ENCODE results near the gene RHOV. TPM values are rescaled to one million over a fixed set of nuclear protein-coding genes. Genes with fewer than 3 reads are reported as not detected.

RHOV gene
- polyA plus RNA-seq, 1 of the 3 experiments (the other 2 are of a cell fraction), result 0.62 TPM

DNA sequence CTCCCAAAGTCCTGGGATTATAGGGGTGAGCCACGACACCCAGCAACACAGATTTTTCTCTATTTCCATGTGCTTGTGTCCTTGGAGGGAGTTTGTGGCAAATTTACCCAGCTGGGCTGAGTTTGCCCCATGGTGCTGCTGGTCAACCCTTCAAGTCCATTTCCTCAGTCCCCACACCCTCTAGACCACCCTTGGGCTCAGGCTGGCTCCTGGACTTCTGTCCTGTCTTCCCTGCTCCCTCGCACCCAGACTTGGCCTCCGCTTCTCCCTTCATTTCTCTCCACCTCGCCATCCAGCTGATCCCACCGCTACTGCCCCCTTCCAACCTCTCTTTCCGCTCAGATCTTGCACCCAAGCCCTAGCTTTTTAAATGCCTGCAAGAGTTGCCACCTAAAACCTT is 7.3 kb upstream of the RHOV start:
- DNase-seq, result no peak
- H3K9me3 ChIP-seq, result no peaks in the 10 kb centered on the region
- CTCF ChIA-PET, result interaction anchor here (0.8 to 3.4 kb wide), 6 partner anchors 8 to 49 kb away, joined by 3 to 24 read pairs (median 6); partner anchors contain the start of gene VPS18
- 88% methylated on average over 6 of the region's 6 CpGs for WGBS (ENCODE audit: low lambda C conversion rate)
- no peak overlapping the region for H3K4me2 ChIP-seq
- H3K4me3 ChIP-seq (ENCODE audit: low read depth in 2 of 2, low read length in 1 of 2), result no peak overlapping the region
- H3K36me3 ChIP-seq (replicated peaks in 1 of 2; ENCODE audit: control insufficient read depth in 1 of 2, insufficient read depth in 2 of 2, low read length in 1 of 2), result no peaks in the 10 kb centered on the region
- no peak overlapping the region for H2AFZ ChIP-seq (ENCODE audit: low read depth)
- no peaks in the 10 kb centered on the region for H3K4me1 ChIP-seq (ENCODE audit: control insufficient read depth in 1 of 2, insufficient read depth in 2 of 2, low read depth in 1 of 2, low read length in 1 of 2)
- no peak overlapping the region for H3K27ac ChIP-seq (ENCODE audit: low read depth in 2 of 2, low read length in 1 of 2)
- TF ChIP-seq JUND (IDR thresholded peaks at IDR 0.05) (no peak), GABPA (IDR thresholded peaks at IDR 0.05; ENCODE audit: low read depth) (no peak), NFIC (IDR thresholded peaks at IDR 0.05; ENCODE audit: borderline replicate concordance) (no peak), FOSL2 (IDR thresholded peaks at IDR 0.05; ENCODE audit: borderline replicate concordance, low read depth) (no peak), IRF3 (IDR thresholded peaks at IDR 0.05; ENCODE audit: low read depth, low read length) (no peak), ELF1 (IDR thresholded peaks at IDR 0.05) (no peak), EZH2phosphoT487 (IDR thresholded peaks at IDR 0.05; ENCODE audit: borderline replicate concordance, low read depth) (no peak)
- TF ChIP-seq, protein P1, sequence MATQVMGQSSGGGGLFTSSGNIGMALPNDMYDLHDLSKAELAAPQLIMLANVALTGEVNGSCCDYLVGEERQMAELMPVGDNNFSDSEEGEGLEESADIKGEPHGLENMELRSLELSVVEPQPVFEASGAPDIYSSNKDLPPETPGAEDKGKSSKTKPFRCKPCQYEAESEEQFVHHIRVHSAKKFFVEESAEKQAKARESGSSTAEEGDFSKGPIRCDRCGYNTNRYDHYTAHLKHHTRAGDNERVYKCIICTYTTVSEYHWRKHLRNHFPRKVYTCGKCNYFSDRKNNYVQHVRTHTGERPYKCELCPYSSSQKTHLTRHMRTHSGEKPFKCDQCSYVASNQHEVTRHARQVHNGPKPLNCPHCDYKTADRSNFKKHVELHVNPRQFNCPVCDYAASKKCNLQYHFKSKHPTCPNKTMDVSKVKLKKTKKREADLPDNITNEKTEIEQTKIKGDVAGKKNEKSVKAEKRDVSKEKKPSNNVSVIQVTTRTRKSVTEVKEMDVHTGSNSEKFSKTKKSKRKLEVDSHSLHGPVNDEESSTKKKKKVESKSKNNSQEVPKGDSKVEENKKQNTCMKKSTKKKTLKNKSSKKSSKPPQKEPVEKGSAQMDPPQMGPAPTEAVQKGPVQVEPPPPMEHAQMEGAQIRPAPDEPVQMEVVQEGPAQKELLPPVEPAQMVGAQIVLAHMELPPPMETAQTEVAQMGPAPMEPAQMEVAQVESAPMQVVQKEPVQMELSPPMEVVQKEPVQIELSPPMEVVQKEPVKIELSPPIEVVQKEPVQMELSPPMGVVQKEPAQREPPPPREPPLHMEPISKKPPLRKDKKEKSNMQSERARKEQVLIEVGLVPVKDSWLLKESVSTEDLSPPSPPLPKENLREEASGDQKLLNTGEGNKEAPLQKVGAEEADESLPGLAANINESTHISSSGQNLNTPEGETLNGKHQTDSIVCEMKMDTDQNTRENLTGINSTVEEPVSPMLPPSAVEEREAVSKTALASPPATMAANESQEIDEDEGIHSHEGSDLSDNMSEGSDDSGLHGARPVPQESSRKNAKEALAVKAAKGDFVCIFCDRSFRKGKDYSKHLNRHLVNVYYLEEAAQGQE (IDR thresholded peaks at IDR 0.05; ENCODE audit: low read depth, low read length), result no peak
- H4K20me1 ChIP-seq (ENCODE audit: insufficient read depth), result no peaks in the 10 kb centered on the region
- POLR2A ChIA-PET, result no interaction called here
- H3K79me2 ChIP-seq (ENCODE audit: insufficient read depth), result no peaks in the 10 kb centered on the region
- no peak overlapping the region for H3K9ac ChIP-seq
- H3K9me2 ChIP-seq, result no peaks in the 10 kb centered on the region
- H3F3A ChIP-seq (replicated peaks; ENCODE audit: insufficient read depth), result no peaks in the 10 kb centered on the region
- H3K27me3 ChIP-seq (ENCODE audit: insufficient read depth), result no peaks in the 10 kb centered on the region

DNA sequence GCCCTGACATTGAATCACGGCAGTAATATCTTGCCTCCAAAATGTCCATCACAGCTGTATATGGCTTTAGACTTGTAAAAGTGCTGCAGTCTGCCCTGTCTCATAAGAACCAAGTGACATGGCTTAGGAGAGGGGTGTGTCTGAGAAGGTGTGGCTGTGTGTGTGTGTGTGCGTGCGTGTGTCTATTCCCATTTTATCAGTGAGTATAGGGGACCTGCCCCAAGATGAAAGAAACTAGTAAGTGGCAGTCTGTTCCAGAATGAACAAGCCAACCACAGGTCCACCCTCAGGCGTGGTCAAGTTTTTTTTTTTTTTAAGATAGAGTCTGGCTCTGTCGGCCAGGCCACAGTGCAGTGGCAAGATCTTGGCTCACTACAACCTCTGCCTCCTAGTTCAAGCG is 5.6 kb upstream of the RHOV start:
- Histone ChIP-seq H3K9me3 (no peaks in the 10 kb centered on the region), H4K20me1 (ENCODE audit: insufficient read depth) (no peaks in the 10 kb centered on the region), H2AFZ (ENCODE audit: low read depth) (no peak overlapping the region), H3K4me2 (no peak overlapping the region), H3K36me3 (replicated peaks in 1 of 2; ENCODE audit: control insufficient read depth in 1 of 2, insufficient read depth in 2 of 2, low read length in 1 of 2) (no peaks in the 10 kb centered on the region), H3K27ac (ENCODE audit: low read depth in 2 of 2, low read length in 1 of 2) (no peak overlapping the region), H3K4me1 (ENCODE audit: control insufficient read depth in 1 of 2, insufficient read depth in 2 of 2, low read depth in 1 of 2, low read length in 1 of 2) (no peaks in the 10 kb centered on the region), H3F3A (replicated peaks; ENCODE audit: insufficient read depth) (no peaks in the 10 kb centered on the region), H3K4me3 (ENCODE audit: low read depth in 2 of 2, low read length in 1 of 2) (no peak overlapping the region), H3K27me3 (ENCODE audit: insufficient read depth) (no peaks in the 10 kb centered on the region), H3K9ac (no peak overlapping the region), H3K9me2 (no peaks in the 10 kb centered on the region), H3K79me2 (ENCODE audit: insufficient read depth) (no peaks in the 10 kb centered on the region)
- 82% methylated on average over 5 of the region's 6 CpGs for WGBS (ENCODE audit: low lambda C conversion rate)
- ChIA-PET POLR2A (no interaction called here), CTCF (interaction anchor here (3.4 to 11.1 kb wide), 2 partner anchors 12 to 15 kb away, joined by 16 to 69 read pairs; partner anchors contain the start of gene VPS18)
- DNase-seq, result no peak
- no peak for TF ChIP-seq TEAD4 (IDR thresholded peaks at IDR 0.05; ENCODE audit: borderline replicate concordance, insufficient read depth)
- no peak for TF ChIP-seq USF2 (IDR thresholded peaks at IDR 0.05; ENCODE audit: borderline replicate concordance, low read depth, low read length)
- TF ChIP-seq RAD21 (IDR thresholded peaks at IDR 0.05; ENCODE audit: low read length), result no peak
- no peak for TF ChIP-seq NFIC (IDR thresholded peaks at IDR 0.05; ENCODE audit: borderline replicate concordance)
- TF ChIP-seq, protein P2, sequence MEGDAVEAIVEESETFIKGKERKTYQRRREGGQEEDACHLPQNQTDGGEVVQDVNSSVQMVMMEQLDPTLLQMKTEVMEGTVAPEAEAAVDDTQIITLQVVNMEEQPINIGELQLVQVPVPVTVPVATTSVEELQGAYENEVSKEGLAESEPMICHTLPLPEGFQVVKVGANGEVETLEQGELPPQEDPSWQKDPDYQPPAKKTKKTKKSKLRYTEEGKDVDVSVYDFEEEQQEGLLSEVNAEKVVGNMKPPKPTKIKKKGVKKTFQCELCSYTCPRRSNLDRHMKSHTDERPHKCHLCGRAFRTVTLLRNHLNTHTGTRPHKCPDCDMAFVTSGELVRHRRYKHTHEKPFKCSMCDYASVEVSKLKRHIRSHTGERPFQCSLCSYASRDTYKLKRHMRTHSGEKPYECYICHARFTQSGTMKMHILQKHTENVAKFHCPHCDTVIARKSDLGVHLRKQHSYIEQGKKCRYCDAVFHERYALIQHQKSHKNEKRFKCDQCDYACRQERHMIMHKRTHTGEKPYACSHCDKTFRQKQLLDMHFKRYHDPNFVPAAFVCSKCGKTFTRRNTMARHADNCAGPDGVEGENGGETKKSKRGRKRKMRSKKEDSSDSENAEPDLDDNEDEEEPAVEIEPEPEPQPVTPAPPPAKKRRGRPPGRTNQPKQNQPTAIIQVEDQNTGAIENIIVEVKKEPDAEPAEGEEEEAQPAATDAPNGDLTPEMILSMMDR (IDR thresholded peaks at IDR 0.05), result no peak
- TF ChIP-seq FOXM1 (IDR thresholded peaks at IDR 0.05; ENCODE audit: low read depth), result no peak
- TF ChIP-seq FOSL2 (IDR thresholded peaks at IDR 0.05; ENCODE audit: borderline replicate concordance, low read depth), result no peak
- no peak for TF ChIP-seq YY1 (IDR thresholded peaks at IDR 0.05; ENCODE audit: low read depth)
- TF ChIP-seq MEF2A (IDR thresholded peaks at IDR 0.05; ENCODE audit: borderline replicate concordance, low read depth), result no peak
- no peak for TF ChIP-seq SIN3A (IDR thresholded peaks at IDR 0.05; ENCODE audit: borderline replicate concordance, low read depth, low read length)
- no peak for TF ChIP-seq MAX (IDR thresholded peaks at IDR 0.05; ENCODE audit: low read depth)
- no peak for TF ChIP-seq TAF1 (IDR thresholded peaks at IDR 0.05; ENCODE audit: borderline replicate concordance, low read depth, low read length)
- TF ChIP-seq MXI1 (IDR thresholded peaks at IDR 0.05; ENCODE audit: low read depth, low read length), result no peak

Data from SK-N-SH (cell line).